ENCODE results near the gene IGF2BP1. TPM values are rescaled to one million over a fixed set of nuclear protein-coding genes. Genes with fewer than 3 reads are reported as not detected.

The IGF2BP1 gene
- total and polyA plus RNA-seq, 2 of the 8 experiments (the other 6 are each of a cell fraction or from before 2014, with no cell fraction given): 41.6 to 513 TPM

- H3K9me3 ChIP-seq (ENCODE audit: insufficient read depth in 2 of 2, low read depth in 1 of 2, low read length in 1 of 2): no peaks in the 10 kb centered on the region; a peak in 1 of 4 replicates
- no peak overlapping the region for H3K4ac ChIP-seq (replicated peaks; ENCODE audit: insufficient read length, low read depth, low read length)
- H3K56ac ChIP-seq (replicated peaks; ENCODE audit: insufficient read length, low read depth, low read length): no peak overlapping the region
- FAIRE-seq (no peak), DNase-seq (ENCODE audit: low read depth in 1 of 2, low spot score in 2 of 2) (no peak)
- no peak overlapping the region for H2AFZ ChIP-seq (ENCODE audit: low read length)
- H4K5ac ChIP-seq (ENCODE audit: insufficient read length, low read depth, low read length): no peak overlapping the region
- H3K36me3 ChIP-seq (ENCODE audit: control insufficient read depth in 2 of 4, insufficient read depth in 4 of 4, low read length in 3 of 4): no peaks in the 10 kb centered on the region; a peak in 1 of 8 replicates
- no peak overlapping the region for H2BK5ac ChIP-seq (ENCODE audit: low read depth, low read length)
- ChIA-PET POLR2A (ENCODE audit: partially characterized antibody) (interaction anchor here (1.0 kb wide), 1 partner anchor 12 kb away, joined by 3 read pairs; no protein-coding TSS in a partner anchor), CTCF (ENCODE audit: partially characterized antibody) (interaction anchor here (0.6 kb wide), 2 partner anchors 35 to 59 kb away, joined by 3 to 4 read pairs; no protein-coding TSS in a partner anchor)
- H4K20me1 ChIP-seq (replicated peaks in 1 of 2; ENCODE audit: control insufficient read depth in 1 of 2, insufficient read depth in 2 of 2, low read length in 2 of 2): no peaks in the 10 kb centered on the region
- H3K23me2 ChIP-seq (ENCODE audit: low read depth, low read length): no peaks in the 10 kb centered on the region
- no peak overlapping the region for H4K91ac ChIP-seq (replicated peaks; ENCODE audit: insufficient read length, low read length)
- H3K14ac ChIP-seq (ENCODE audit: insufficient read length): no peak overlapping the region
- H3K27ac ChIP-seq (ENCODE audit: low read depth, low read length): no peak overlapping the region
- no peaks in the 10 kb centered on the region for H3K79me1 ChIP-seq (ENCODE audit: low read depth, low read length)
- peaks cover 0 to 7% (median 0%) of the 10 kb centered on the region in 4 experiments; a peak in 2 of 7 replicates for H3K4me1 ChIP-seq (replicated peaks in 1 of 4; ENCODE audit: control insufficient read depth in 3 of 4, insufficient read depth in 4 of 4, low read length in 3 of 4)
- no peak overlapping the region for H2BK12ac ChIP-seq (ENCODE audit: low read depth, low read length)
- H3K18ac ChIP-seq (ENCODE audit: extremely low read depth, low read length): no peak overlapping the region
- no peak overlapping the region for H4K8ac ChIP-seq (ENCODE audit: extremely low read depth, insufficient read depth, low read length)
- no peak overlapping the region for H2AK5ac ChIP-seq (ENCODE audit: low read depth, low read length)
- H3K4me3 ChIP-seq (ENCODE audit: extremely low read depth in 1 of 4, insufficient read depth in 2 of 4, low read depth in 3 of 4, low read length in 4 of 4): no peak overlapping the region
- H2BK15ac ChIP-seq (ENCODE audit: low read length): no peak overlapping the region
- H3K23ac ChIP-seq (ENCODE audit: insufficient read length): no peak overlapping the region
- H3K4me2 ChIP-seq (ENCODE audit: insufficient read depth in 1 of 2, low read depth in 2 of 2, low read length in 2 of 2): no peak overlapping the region
- H2BK120ac ChIP-seq (replicated peaks; ENCODE audit: low read depth, low read length): no peak overlapping the region
- no peaks in the 10 kb centered on the region for H3K27me3 ChIP-seq (replicated peaks in 1 of 4; ENCODE audit: control insufficient read depth in 3 of 4, extremely low read depth in 1 of 4, insufficient read depth in 3 of 4, low read length in 3 of 4)
- no peak overlapping the region for H3K9ac ChIP-seq (replicated peaks in 1 of 4; ENCODE audit: extremely low read depth in 1 of 4, low read depth in 3 of 4, low read length in 3 of 4)
- H3K79me2 ChIP-seq (ENCODE audit: control insufficient read depth in 1 of 2, insufficient read depth in 2 of 2, low read length in 2 of 2): no peaks in the 10 kb centered on the region
- no peak overlapping the region for H2BK20ac ChIP-seq (ENCODE audit: low read length)
- 93% methylated on average over 1 of the region's 1 CpG; no CpG with 5 or more reads in 1 of the 2 experiments for WGBS, 2 experiments (ENCODE audit: extremely low coverage in 1 of 2, insufficient coverage in 1 of 2, insufficient read length in 1 of 2, insufficient replicate concordance in 2 of 2, low coverage in 1 of 2, low lambda C conversion rate in 2 of 2, missing lambda C conversion rate in 1 of 2)
- TF ChIP-seq CTCF (IDR thresholded peaks at IDR 0.05; ENCODE audit: control extremely low read depth in 1 of 3, insufficient read depth in 1 of 3, low read depth in 1 of 3, low read length in 3 of 3) (no peak), SP1 (IDR thresholded peaks at IDR 0.05; ENCODE audit: low read depth, low read length) (no peak), EP300 (IDR thresholded peaks at IDR 0.05; ENCODE audit: borderline replicate concordance in 1 of 2, low read depth in 2 of 2, low read length in 2 of 2) (no peak), BCL11A (IDR thresholded peaks at IDR 0.05; ENCODE audit: low read depth in 2 of 2, low read length in 2 of 2) (no peak), RXRA (IDR thresholded peaks at IDR 0.05; ENCODE audit: insufficient read depth, low read depth, low read length) (no peak), BRCA1 (IDR thresholded peaks at IDR 0.05; ENCODE audit: low read depth, low read length) (no peak), TEAD4 (IDR thresholded peaks at IDR 0.05; ENCODE audit: low read depth, low read length) (no peak), RAD21 (IDR thresholded peaks at IDR 0.05 in 1 of 2, conservative IDR thresholded peaks at IDR 0.05 in 1 of 2; ENCODE audit: low read depth in 2 of 2, low read length in 2 of 2) (no peak), FOSL1 (IDR thresholded peaks at IDR 0.05; ENCODE audit: insufficient read depth, low read depth, low read length) (no peak), TCF12 (IDR thresholded peaks at IDR 0.05; ENCODE audit: low read depth, low read length) (no peak), KDM1A (IDR thresholded peaks at IDR 0.05; ENCODE audit: borderline replicate concordance, low read length) (no peak)
Observed at GRCh38 chr17:49071106-49071505, 73.9 kb downstream of the IGF2BP1 start.
